ENCODE measurements around the gene COL7A1.

The COL7A1 gene

DNA sequence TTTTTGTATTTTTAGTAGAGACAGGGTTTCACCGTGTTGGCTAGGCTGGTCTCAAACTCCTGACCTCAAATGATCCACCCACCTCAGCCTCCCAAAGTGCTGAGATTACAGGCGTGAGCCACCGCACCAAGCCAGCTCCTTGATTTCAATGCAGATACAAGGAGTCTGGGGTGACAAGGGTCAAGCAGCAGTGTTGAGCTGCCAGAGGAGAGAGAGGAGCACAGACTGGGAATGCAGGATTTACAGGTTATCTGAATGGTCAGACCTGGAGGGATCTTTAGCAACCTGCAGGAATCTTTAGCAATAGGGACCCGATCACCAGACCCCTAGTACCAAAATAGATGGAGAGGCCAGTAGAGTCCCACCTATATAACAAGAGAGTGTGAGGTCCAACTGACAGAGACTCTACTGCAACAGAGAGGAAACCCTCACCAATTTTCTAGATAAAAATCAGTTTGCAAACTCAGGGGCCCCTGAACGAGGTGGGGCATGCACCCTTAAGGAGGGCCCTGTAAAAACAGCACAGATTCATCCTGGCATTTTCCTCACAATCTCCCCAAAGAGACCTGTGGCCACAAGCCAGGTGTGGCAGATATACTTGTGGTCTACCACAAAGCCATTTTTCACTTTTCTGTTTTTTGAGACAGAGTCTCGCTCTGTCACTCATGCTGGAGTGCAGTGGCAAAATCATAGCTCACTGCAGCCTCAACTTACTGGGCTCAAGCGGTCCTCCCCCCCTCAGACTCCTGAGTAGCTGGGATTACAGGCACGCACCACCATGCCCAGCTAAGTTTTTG lies 80.5 kb downstream of the COL7A1 start:
- H3K4me3 ChIP-seq (ENCODE audit: low read length): no peak overlapping the region
- no peaks in the 10 kb centered on the region for H3K27me3 ChIP-seq (ENCODE audit: control insufficient read depth, insufficient read depth, low read length)
- H3K9ac ChIP-seq (ENCODE audit: low read length): no peak overlapping the region
- H3K4me1 ChIP-seq (ENCODE audit: control insufficient read depth, insufficient read depth, low read length): no peaks in the 10 kb centered on the region
- H3K27ac ChIP-seq (ENCODE audit: low read depth, low read length): no peak overlapping the region
- H3K36me3 ChIP-seq (ENCODE audit: control insufficient read depth, insufficient read depth, low read length): no peaks in the 10 kb centered on the region
